Stimulated activated CD4-positive, alpha-beta T cell treated with anti-CD3 and anti-CD28 coated beads, TNF-alpha, amount 100 ng/mL, for 24 hours (primary cell): ENCODE results near the gene PLEKHH1.
"Not testable (repeated sequence)": the region's sequence is repeated elsewhere in the genome, so short reads cannot be mapped to it uniquely, and the experiment has no call there.

ENCODE experiments used
- DNase-seq, 3 experiments: peaks; one replicate each; pipeline ENCODE4 v3.0.0-alpha.2; 2020; ENCODE audit warnings: low read depth in 3 of 3

Gene PLEKHH1

GRCh38 chr14:67582061-67582460, 49.0 kb downstream of the PLEKHH1 start:
- DNase-seq: no peak

DNA sequence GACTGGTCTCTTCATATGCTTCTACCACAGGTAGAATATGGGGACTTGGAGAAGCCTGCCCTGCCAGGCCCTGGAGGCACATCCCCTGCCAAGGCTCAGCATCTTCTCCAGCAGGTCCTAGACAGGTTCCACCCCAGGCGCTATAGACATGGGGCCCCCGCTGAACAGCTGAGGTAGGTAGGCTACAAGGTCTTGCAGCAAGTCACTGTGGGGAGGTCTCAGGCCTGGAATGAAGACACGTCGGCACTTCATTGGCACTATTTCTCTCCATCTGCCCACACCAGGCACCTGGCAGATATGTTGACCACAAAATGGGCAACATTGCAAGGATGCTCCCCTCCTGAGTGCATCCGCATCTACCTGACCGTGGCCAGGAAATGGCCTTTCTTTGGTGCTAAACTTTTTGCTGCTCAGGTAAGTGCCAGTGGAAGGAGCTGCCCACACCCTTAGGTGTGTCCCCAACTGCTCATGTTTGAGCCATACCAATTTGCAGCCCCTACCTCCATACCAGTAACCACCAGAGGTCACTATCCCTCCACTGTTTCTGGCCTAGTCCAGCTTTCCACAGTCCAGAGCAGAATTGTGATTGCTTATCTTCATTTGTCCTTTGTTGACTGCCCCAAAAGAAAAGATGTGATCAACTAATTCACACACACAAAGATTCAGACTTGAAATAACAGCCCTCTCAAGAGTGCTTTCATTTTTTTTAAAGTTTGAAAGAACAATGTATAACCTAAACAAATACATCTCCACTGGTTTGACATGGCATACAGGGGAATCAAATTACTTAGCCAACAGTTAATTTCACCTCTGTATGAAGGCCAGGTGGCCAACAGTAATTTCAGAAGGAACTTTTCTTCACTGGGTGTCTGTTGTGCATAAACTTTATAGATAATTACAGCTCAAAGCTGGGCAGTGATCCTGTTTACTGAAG, 50.9 kb downstream of the PLEKHH1 start:
- DNase-seq: no peak

DNA sequence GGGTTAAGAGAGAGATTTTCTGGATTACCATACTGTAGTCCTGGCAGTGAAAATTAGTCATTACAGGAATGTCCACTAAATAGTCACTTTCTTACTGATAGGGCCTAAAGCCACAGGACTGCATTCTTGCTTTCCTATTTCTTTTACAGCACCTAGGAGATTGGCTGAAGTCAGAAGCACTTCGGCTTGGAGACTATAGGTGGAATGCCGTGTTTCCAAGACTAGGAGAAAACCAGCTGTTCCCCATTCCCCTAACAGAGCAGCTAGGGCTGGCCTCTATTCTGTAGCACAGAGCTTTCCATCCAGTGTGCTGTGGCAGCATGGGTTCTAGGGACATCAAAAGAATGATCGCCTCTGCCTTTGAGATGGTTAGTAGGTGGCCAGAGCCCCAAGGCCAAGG, 51.9 kb downstream of the PLEKHH1 start:
- no peak for DNase-seq

DNA sequence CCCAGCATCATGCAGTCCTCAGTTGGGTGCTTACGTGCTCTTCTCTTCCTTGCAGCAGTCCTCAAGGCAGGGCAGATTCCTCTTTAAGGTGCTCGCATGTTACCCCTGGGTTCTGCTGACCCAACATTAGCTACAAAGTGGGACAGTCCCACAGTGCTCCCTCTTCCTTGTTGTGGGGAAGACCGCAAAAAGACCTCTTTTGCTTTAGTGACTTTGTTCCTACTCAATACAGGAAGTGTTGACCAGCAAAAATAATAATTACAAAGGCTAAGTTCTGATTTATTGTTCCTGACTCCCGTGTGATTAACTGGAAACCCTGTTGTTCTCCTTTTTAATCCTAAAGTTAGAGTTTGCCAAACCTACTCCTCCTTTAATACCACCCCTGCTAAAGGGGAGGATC, 53.3 kb downstream of the PLEKHH1 start:
- no peak for DNase-seq

DNA sequence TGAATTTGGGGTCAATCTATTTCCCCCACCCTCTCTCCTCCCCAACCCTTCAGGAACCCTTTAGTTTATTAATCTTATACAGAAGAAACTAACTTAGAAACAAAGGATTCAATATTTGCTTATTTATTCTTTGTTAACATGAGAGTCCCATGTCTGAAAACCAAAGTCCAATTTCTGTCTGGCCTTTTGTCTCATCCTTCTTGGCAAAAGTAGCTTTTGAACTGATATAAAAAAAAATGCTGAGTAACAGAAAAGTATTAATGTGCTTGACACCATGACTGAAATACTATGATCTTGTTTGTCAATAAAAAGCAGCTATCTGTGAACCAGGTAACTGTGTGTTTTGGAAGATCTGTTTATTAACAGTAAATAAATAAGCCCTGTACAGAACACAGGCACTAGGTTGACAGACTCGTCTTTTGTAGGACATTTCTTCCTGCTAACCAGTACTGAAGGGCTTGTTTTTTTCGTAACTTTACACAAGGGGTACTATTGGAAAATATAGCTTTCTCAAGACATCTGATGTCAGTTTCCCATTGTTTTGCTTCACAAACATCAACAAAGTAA, 56.2 kb downstream of the PLEKHH1 start:
- no peak for DNase-seq

DNA sequence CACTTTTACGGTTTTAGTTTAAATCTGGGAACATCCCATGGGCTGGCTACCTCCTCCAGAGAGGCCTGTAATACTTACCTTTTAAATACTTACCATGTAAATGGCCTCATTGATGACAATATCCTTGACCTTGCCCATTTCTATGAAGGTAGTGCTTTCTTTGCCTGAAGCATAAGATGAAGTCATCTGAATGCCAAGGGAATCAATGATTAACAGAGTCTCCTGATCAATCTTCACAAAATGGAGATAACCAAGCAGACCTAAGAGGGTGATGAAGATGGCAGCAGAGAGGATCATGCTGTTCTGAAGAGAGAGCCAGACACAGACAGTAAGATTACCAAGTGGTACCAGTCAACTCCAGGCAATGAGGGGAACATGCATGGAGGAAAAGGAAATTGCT, 60.6 kb downstream of the PLEKHH1 start:
- DNase-seq: not testable (repeated sequence)

DNA sequence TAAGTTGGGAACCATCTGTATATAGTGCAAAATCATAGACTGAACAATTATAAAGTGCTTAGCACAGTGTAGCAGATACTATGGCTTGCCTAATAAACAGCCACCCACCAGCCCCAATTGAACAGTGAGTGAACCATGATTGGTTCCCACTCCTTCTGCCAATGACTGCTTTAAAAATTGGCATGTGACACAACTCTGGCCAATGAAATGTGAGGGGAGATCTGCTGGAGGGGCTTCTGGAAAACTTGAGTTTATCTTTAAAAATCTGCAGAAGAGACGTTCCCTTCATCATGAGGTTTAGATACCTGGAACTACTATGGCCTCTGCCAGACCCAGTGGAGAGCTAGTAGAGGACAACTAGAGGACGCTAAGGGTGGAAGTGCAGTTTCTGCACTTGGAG, 62.3 kb downstream of the PLEKHH1 start:
- no peak for DNase-seq

GRCh38 chr14:67599698-67600561, 66.8 kb downstream of the PLEKHH1 start, which contains the start of gene PIGH:
PIGH (minus strand) TSS chr14:67600268; CDS start chr14:67600203, 65 bp downstream.
- DNase-seq: peak; percentile 87 to 94 (median 89)

DNA sequence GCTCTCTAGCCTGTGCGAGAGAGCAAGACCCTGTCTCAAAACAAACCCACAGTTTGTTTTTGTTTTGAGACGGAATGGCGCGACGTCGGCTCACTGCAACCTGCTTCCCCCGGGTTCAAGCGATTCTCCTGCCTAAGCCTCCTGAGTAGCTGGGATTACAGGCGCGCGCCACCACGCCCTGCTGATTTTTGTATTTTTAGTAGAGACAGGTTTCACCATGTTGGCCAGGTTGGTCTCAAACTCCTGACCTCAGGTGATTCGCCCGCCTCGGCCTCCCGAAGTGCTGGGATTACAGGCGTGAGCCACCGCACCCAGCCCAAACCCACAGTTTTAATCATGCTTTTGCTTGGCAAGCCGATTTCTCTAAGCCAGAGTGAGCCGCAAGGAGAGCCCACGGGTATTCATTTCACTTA, 67.5 kb downstream of the PLEKHH1 start:
- not testable (repeated sequence) for DNase-seq

GRCh38 chr14:67602076-67602475, 69.0 kb downstream of the PLEKHH1 start:
- DNase-seq: no peak

DNA sequence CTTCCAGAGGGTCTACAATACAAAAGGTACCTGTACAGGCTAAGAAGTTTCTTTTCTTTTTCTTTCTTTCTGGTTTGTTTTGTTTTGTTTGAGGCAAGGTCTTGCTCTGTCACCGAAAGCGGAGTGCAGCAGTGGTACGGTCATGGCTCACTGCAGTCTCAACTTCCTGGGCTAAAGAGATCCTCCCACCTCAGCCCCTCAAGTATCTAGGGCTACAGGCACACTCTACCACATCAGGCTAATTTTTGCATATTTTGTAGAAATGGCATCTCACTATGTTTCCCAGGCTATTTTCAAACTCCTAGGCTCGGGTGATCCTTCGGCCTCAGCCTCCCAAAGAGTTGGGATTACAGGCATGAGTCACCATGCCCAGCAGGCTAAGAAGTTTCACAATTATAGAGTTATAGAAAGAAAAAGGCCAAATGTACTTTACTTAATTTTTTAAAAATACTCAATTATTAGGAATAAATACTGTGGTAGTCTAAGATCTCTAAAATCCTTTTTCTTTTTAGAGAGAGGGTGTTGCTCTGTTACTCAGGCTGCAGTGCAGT, 70.0 kb downstream of the PLEKHH1 start:
- DNase-seq: no peak

GRCh38 chr14:67607646-67608045, 74.6 kb downstream of the PLEKHH1 start:
- no peak for DNase-seq

- no peak for DNase-seq
Measured at GRCh38 chr14:67609642-67610310, 76.7 kb downstream of the PLEKHH1 start.

DNA sequence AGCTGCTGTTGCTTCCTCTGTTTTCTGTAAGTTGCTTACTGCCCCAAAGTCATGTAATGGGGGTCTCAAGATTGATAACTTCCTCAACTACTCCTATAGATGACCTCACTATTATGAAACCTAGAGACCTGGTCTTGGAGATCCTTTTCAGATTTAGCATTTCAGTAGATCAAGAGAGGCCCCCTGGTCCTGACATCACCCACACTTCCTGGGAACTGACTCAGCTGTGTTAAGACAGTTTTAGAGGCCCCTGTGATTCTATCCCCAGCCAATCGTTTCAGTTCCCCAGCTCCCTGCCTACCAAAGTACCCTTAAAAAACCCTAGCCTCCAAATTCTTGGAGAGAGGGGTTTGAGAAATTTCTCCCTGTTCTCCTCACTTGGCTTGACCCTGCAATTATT, 77.4 kb downstream of the PLEKHH1 start:
- no peak for DNase-seq

DNA sequence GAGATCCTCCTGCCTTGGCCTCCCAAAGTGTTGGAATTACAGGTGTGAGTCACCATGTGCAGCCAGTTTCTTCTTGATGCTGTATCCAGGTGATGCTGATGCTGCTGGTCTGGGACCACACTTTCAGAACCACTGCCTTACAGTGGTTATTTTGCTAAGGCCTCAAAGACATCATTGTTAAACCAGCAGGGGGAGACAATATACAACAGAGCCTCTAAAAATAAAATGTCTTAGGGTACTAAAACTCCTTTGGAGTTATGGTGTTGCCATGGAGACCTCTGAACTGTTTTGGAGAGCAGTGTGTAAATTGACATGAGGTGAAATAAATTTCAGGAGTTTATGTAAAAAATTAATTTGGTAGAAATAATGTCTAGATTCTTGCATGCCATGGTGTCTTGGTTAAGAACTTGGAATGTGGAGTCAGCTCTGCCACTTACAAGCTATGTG, 85.5 kb downstream of the PLEKHH1 start:
- no peak for DNase-seq

DNA sequence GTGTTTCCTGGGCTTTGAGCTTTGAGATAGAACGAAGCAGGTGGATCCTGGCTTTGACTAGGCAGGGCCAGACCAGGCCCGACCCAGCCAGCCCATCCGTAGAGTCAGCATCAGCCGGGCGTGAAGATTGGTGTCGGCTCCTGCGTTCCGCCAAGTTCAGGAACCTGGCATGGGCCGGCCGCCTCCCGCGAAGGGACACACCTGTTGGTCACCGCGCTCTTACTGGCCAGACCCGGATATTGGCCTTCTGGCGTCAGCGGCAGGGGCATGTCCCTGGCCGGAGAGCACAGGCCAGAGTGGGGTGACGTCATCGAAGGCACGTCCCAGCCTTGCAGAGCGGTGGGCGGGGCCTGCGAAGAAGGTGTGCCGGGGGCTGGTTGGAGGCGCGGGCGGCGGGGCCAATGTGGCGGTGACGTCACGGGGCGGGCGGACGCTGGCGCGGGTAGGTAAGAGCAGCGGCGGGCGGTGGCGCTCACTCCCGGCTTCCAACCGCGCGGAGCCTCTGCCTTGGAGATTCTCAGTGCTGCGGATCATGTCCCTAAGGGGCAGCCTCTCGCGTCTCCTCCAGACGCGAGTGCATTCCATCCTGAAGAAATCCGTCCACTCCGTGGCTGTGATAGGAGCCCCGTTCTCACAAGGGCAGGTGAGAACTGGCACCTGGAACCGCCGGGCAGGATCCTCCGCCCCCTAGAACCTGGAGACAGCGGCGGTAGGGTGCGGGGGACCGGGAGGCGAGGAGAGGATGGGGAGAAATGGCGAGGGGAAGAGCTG, 86.5 kb downstream of the PLEKHH1 start, which contains the start of gene ARG2:
TSS of gene ARG2 (plus strand) at position 475 of the 771 bp plus-strand sequence. CDS start at position 533, 58 bp downstream.
- peak; percentile 90 to 97 (median 94) for DNase-seq

DNA sequence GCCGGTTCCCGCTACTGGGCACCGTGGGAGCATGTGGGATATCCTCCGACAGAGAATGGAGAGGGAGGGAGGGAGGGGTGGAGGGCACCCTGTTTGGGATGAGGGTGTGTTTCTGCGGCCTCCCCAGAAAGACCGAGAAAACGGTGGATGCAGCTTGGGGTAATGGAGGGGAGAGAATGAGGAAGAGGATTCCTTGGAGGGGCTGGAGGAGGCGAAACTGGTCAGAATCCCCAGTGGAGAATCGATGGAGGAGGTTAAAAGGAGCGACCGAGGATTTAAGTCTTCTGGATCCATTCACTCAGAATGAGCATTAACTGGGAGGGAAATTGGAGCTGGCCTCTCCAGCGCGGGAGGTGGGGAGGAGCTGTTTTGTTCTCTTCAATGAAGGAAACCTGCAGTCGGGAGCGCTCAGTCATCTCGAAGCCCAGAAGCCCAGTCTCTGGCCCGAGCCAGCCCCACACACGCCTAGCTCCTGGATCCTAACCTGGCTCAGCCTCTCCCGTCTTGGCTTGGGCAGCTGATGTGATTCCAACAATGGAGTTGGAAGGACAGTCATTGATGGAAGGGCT, 87.2 kb downstream of the PLEKHH1 start:
- no peak for DNase-seq

GRCh38 chr14:67622675-67623074, 89.6 kb downstream of the PLEKHH1 start:
- no peak for DNase-seq

GRCh38 chr14:67623114-67623513, 90.0 kb downstream of the PLEKHH1 start:
- DNase-seq: no peak

DNA sequence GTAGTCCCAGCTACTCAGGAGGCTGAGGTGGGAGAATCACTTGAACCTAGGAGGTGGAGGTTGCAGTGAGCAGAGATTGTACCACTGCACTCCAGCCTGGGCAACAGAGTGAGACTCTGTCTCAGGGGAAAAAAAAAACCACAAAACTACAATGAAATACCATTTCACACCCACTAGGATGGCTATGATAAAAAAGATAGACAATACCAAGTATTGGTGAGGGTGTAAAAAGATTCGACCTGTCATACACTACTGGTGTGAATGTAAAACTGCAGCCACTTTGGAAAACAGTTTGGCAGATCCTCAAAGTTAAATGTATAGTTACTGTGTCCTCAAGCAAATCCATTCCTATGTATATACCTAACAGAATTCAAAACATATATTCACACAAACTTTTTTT, 93.0 kb downstream of the PLEKHH1 start:
- DNase-seq: not testable (repeated sequence)
